ENCODE results near the gene PTGDS.

The PTGDS gene

DNA sequence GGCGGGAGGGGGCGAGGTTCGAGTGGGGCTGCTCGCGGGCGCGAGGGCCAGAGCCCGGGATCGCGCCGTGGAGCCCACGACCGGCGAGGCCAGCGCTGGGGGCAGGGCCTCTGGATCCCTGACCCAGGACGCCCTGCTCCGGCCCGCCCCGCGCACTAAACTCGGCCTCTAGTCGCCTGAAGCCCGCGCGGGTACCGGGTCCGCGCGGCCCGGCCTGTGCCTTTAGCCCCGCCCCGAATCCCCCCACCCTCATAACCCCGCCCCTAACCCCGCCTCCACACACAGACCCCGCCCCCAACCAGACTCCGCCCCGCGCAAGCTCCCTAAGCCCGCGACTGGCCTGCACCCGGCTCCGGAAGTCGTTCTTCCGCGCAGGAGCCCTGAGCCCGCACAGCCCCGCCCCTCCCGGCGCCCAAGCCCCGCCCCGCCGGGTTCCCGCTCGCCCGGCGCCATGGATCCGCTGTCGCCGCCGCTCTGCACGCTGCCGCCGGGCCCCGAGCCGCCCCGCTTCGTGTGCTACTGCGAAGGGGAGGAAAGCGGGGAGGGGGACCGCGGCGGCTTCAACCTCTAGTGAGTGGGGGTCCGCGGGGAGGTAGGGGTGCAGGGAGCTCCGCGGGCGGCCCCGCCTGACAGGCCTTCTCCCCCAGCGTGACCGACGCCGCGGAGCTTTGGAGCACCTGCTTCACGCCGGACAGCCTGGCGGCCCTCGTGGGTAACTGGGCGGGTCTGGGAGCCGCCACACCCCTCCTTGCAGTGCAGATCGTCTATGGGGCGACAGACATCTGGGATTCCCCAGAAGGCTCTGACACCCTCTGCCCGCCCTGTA lies 14.9 kb downstream of the PTGDS start, which contains the start of gene PAXX:
PAXX (plus strand) TSS at position 430 of the 826 bp plus-strand sequence; CDS start at position 452, 22 bp downstream.
- DNase-seq (ENCODE audit: low spot score), result peak; percentile 100
- TF ChIP-seq, protein P1, sequence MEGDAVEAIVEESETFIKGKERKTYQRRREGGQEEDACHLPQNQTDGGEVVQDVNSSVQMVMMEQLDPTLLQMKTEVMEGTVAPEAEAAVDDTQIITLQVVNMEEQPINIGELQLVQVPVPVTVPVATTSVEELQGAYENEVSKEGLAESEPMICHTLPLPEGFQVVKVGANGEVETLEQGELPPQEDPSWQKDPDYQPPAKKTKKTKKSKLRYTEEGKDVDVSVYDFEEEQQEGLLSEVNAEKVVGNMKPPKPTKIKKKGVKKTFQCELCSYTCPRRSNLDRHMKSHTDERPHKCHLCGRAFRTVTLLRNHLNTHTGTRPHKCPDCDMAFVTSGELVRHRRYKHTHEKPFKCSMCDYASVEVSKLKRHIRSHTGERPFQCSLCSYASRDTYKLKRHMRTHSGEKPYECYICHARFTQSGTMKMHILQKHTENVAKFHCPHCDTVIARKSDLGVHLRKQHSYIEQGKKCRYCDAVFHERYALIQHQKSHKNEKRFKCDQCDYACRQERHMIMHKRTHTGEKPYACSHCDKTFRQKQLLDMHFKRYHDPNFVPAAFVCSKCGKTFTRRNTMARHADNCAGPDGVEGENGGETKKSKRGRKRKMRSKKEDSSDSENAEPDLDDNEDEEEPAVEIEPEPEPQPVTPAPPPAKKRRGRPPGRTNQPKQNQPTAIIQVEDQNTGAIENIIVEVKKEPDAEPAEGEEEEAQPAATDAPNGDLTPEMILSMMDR (IDR thresholded peaks at IDR 0.05; ENCODE audit: extremely low read depth, missing control alignments), result no peak

DNA sequence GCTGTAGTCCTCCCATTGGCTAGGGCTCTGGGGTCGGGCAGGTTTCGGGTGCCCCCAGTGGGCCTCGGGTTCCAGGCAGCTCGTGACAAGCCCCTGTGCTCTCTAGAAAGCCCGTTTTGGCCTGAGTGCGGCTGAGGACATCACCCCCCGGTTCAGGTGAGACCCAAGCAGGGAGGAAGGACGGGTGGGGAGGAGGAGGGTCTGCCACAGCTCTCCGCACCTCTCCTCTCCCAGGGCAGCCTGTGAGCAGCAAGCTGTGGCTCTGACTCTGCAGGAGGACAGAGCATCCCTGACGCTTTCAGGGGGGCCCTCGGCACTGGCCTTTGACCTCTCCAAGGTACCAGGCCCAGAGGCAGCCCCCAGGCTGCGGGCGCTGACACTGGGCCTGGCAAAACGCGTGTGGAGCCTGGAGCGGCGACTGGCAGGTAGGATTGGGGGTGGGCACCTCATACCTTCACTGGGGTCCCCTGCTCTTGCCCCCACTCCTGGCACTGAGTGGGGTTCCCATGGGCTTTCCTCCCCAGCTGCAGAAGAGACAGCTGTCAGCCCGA lies 15.6 kb downstream of the PTGDS start:
- DNase-seq (ENCODE audit: low spot score), result no peak
- TF ChIP-seq, protein P1 (IDR thresholded peaks at IDR 0.05; ENCODE audit: extremely low read depth, missing control alignments), result no peak

DNA sequence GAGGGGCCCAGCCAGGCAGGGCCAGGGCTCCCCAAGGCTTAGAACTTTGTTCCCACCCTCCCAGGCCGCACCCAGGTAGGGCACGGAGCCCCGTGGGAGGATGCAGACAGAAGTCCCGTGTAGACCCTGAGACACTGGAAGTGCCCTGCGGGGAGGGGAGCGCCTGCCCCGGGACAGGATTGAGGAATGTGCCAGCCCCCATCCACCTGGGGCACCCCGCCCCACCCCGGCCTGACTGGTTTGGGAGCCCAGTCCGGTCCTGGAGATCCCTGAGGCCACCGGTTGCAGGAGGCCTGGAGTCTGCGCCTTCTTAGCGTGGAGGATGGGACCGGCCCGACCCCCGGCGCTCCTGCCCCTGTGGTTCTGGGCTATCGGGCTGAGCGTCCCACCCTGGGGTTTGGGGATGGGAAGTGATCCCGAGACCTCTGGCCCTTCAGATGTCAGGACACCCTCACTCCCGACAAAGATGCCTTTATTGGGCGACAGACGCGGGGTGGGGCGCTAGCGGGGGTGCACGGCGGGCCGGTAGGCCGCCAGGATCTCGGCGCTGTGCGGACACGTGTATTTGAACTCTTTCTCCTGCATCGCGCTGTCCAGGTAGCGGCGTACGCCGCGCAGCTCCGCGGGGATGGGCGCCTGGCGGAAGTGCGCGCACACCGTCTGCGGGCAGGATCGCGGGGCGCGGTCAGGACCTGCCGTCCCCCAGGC lies 17.0 kb downstream of the PTGDS start:
- TF ChIP-seq, protein P1 (IDR thresholded peaks at IDR 0.05; ENCODE audit: extremely low read depth, missing control alignments), result no peak
- DNase-seq (ENCODE audit: low spot score), result no peak

DNA sequence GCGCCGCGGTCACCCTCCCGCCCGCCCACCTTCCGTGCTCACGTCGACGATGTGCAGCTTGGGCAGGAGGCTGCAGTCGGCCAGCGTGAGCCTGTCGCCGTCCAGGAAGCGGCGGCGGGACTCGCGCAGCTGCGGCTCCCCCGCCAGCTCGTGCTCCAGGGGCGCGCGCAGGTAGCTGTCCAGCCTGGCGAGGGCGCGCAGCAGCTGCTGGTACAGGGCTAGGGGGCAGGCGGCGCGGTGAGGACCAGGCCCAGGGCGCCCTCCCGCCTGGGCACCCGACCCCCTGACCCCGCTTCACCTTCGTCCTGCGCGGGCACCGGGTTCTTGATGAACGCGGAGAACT lies 17.6 kb downstream of the PTGDS start:
- TF ChIP-seq, protein P1 (IDR thresholded peaks at IDR 0.05; ENCODE audit: extremely low read depth, missing control alignments), result no peak
- DNase-seq (ENCODE audit: low spot score), result no peak

- TF ChIP-seq, protein P1 (IDR thresholded peaks at IDR 0.05; ENCODE audit: extremely low read depth, missing control alignments), result no peak
Measured at GRCh38 chr9:136995362-136995761, 18.1 kb downstream of the PTGDS start.

DNA sequence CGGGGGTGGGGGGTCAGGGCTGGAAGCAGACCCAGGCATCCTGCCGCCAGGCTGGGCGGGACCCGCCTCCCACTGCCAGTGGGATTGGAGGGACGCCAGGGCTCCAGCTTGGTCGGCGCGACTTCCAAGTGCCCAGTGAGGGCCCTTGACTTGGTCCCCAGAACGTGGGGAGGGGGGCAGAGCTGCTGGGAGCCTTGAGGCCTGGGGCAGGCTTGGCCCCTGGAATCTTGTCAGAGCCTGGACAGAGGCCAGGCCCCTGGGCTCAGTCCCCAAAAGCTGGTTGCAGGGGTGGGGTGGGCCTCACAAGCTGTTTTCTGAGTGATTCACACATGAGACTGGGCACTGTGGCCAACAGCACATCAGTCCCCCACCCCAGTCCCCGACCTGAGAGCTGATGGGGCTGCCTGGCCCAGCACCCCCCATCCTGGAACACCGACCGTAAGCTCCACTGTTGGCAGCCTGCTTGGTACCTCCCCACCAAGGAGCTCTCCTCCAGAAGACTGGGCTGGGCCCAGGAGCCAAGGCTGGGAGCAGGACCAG lies 18.5 kb downstream of the PTGDS start:
- TF ChIP-seq, protein P1 (IDR thresholded peaks at IDR 0.05; ENCODE audit: extremely low read depth, missing control alignments), result no peak
- DNase-seq (ENCODE audit: low spot score), result no peak

More at GRCh38 chr9:136995362-136995761, 18.1 kb downstream of the PTGDS start:
- DNase-seq (ENCODE audit: low spot score), result no peak
